ENCODE measurements around the gene ZBTB16.

The ZBTB16 gene

DNA sequence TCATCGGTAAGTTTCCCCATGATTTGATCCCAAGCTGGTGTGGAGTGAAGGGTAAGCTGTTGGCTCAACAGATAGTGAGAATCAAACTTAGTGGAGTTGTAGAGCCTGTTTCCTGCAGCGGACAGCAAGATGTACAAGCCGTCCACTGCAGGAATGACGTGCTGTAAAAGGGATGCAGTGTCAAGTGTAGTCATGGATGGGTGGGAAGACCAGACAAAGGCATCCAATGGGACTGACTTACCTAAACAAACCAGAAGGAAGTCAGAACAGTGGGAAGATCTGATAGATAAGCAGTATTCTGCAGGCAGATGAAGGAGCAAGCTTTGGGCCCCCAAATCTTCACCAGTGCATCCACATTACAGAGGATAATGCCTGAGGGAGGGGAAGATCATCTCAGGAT lies 8.8 kb downstream of the ZBTB16 start:
- DNase-seq = no peak

DNA sequence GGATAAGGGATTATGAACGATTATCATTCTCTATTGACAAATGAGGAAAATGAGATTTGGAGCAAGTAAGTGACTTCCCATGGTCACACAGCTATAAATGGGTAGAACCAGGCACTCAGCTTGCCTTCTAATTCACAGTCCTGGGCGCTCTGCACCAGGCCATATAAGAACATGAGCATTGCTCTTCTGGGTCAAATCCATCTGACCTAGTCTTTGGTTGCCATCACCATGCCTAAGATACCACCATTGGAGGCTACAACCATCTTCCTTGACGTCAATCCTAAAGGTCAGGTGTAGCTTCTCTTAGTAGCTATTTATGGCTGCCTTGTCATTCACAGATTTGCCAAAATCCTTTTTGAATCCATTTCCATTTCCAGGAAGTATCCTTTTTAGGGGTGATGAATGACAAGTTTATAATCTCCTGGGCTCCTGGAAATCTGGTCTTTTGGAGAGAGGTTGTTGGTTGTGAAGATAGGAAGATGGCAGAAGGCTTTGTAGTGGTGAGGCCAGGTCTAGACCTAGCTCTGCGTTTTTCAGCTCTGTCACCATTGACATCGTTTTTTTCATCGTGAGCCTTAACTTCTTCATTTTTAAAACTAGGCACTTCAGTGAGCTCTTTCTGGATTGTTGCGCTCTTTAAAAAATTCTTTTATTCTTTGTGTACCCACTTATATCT lies 11.1 kb downstream of the ZBTB16 start:
- no peak for DNase-seq

DNA sequence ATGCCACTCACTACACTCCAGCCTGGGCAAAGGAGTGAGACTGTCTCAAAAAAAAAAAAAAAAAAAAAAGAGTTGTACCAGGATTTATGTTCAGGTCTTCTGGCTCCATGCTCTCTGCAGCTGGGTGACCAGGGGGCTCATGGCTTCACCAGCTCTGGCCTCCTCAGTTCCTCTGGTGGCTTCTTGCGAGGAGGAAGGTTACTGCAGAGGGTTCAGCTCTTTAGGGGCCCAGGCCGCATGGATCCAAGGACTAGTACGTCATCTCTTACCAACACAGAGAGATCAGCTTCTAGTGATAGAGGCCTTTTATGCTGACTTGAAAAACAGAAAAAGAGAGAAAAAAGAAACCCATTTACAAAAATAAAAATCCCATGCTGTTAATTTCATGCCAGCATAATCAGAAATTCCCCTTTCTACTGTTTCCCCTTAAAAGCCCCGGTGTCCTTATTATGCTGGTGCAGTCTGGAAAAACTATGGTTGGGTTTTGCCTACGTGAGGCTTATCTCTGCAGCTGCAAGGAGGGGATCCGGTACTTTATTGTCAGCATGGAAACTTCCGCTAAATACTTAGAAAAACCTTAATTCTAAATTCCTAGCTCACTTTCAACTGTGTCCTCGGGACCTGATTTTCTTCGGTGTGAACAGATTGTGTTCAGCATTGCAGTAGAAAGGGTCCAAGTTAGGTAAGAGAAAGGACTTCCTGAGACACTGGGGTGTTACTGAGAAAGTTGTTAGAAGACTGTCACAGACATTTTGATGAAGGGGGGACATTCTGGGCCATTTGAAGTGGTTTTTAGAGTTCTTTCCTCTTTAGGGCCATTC lies 13.7 kb downstream of the ZBTB16 start:
- DNase-seq = no peak

DNA sequence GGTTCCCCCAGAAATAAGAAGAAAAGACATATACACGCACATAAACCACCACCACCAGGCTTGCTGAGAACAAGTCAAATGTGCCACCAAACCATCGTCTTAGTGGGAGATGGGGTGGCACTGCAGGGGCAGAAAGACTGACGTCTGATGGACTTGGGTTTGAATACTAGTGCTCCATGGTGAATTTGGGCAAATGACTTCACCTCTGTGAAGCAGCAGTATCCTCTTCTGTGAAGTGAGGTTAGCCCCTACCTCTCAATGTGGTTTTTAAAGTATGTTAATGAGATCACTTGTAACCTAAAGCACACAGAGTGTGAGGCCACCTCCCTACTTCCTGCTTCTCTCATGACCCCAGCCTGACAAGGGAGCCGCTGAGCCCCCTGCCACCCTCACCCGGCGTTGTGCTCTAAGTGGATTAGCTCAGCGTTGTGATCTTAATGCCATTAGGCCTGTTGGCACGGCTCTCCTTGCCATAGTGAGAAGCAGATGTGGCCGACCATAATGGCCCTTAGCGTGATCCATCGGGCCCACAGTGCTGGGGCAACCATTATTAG lies 14.4 kb downstream of the ZBTB16 start:
- peak; percentile 20 for DNase-seq

DNA sequence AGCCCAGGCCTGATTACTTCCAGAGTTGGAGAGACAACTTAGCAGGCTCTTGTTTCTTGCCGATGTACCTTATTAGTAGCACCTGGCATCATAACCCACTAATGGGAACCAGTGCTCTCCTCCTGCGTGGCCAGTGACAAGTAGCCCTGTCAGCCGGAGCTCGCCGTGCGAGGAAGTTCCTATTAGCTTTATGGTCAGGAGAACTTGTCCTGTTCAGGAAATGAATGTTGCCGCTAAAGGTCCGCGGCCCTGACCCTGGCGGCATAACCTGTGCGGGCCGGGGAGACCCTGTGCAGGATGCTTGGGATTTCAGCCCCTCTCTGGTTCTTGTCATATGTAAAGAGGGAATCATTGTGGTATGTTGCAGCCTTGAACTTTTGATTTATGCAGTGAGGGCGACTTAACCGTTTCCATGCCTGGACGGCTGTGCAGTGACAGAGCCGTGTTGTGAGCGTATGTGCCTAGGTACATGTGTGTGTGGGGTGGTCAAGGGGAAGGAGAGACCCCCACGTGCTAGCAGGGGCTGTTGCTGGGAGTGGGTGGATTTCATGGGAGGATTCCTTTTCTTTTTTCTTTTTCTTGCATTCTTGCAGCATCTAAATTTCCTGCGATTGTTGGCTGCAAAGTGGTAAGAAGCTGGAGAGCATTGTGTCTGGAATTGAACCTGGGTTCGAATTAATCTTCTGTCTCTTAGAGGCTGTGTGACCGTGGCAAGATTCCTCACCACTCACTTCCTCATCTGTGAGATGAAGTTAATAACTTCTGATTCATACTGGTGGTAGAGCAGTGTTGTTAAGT lies 15.2 kb downstream of the ZBTB16 start:
- no peak for DNase-seq

DNA sequence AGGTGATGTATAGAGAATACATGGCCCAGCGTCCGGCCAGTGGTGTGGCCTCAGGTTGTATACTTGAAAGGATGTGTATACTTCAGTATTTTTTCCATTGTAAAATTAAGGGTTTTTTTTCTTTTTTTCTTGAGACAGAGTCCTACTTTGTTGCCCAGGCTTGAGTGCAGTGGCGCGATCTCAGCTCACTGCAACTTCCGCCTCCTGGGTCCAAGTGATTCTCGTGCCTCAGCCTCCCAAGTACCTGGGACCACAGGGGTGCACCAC lies 15.8 kb downstream of the ZBTB16 start:
- no peak for DNase-seq

DNA sequence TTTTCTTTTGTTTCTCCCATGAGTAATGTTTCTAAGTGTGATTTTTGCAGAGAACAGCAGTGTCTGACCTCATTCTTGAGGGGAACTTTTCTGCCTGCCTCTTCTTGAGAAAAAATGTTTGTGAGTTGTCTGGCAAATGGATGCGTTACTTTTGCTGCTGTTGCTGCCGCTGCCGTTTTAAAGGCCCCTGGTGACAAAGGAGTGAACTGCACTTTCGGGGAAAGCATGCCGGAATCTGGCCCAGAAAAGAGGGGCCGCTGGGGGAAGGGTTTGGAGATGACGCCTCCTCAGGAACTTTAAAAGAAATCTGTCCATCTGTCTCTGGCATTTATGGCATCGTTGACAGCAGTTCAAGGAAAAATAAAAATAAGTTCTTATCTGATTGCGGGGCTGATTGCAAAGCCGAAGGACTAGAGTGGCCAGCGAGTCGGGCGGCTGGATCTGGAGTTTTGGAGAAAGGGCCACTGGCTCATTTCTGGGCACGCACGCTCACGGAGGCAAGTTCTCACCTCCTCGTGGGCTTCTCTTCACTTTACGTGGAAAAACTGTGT lies 16.5 kb downstream of the ZBTB16 start:
- DNase-seq = no peak

DNA sequence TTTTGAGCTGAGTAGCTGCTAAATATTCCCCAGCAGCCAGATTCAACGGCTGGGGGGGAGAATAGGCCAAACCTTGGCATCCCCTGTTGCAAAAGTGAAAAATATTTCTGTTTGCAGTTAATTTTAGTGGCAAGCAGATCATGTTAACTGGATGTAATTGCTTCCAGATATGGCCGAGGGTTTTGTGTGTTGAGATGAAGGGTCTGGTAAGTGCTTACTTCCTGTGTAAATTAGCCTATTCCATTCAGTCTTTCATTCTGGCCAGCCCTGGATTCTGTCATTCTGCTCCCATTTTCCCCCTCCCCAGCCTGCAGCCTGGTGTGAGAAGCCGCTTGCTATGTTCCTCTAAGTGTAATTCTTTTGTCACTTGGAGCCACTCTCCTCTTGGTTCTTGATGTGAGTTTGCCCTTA lies 17.4 kb downstream of the ZBTB16 start:
- peak; percentile 29 for DNase-seq

DNA sequence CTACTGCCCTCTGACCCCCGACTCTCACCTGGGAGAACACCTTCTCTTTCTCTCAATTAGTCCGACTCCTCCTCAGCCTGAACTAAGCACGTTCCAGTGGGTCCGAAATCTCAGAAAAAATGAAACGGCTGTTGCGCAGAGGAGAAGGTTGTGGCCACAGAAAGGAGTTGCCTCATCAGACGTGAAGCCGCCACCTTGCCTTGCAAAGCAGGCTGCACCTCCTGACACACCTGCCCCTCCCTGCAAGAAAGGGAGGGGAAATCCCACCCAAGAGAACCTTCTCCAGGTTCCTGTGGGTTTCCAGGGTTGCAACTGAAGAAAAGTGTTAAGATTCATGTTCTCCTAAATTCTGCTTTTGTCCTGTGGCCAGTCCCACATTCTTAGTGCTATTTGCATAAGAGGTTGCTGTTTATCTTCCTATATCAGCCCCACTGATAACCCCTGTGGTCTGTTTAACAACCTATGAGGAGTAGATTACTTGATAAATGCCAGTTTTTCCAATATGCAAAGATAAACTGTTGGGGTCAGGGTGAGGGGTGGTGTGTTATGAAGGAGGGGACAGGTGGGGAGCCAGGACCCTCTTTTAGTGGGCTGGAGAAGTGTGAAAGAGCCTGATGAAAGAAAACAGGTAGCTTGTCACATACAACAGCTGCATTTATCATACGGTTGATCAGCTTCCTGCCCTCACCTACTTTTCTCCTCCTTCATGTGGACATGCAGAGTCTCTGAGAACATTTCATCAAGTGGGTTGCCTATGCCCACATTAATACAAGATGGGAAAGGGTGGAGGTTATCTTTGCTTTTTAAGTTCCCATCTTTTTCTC lies 18.2 kb downstream of the ZBTB16 start:
- no peak for DNase-seq

DNA sequence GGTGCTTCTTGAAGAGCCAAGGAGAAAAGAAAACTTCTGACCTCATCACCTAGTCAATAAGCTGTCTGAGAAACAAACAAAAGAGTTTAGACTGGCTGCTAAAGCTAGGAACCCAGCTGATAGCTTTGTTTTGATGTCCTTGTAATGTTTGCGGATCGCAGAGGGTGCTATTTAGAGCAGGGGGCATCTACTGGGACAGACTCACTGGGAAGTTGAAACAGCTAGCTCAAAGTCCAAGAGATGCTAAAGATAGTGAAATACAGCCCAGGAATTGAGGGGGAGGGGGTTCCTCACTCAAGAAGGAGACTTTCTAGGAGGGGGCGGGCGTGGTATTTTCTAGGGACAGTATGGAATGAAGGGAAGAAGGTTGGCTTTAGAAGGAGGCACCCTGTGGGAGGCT lies 18.9 kb downstream of the ZBTB16 start:
- DNase-seq = no peak

DNA sequence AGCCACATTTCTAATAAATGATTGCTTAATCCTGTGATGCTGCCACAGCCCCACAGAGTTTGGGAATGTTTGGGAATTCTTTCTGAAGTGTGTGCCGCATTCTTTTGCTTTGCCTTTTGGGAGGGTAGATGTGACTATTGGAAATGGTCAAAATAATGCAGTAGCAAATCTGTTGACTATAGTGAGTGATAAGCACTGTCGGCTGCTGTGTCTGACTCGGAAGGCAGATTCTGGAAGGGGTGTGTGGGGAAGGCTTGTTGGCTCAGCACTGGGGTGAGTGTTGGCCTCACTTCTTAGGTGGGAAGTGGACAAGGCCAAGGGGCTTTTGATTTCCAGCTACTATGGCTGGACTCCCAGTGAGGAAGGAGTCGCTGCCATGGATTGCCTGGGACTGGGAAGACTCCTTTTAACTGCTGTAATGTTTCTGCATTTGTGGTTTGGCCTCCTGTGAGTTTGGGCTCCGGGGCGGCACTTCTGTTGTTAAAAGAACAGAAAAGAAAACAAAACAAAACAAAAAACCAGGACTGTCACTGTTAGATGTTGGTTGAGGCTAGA lies 20.1 kb downstream of the ZBTB16 start:
- no peak for DNase-seq

DNA sequence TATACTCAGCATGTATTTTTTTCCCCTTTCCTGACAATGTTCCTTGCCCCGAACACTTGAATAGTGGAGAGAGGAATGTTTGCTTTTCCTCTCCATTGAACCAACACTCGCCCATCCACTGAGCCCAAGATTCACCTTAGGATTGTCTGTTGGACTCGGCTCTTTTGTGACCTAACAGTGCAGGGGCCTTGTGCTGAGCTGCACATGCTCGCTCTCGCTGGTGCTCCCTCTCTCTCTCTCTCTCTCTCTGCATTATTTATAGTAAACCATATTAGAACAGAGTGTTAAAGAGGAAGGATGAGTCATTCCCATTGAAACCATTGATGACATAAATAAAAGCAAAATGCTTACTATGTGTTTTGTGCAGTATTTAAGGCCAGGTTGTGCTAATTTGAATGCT lies 20.7 kb downstream of the ZBTB16 start:
- DNase-seq = no peak

DNA sequence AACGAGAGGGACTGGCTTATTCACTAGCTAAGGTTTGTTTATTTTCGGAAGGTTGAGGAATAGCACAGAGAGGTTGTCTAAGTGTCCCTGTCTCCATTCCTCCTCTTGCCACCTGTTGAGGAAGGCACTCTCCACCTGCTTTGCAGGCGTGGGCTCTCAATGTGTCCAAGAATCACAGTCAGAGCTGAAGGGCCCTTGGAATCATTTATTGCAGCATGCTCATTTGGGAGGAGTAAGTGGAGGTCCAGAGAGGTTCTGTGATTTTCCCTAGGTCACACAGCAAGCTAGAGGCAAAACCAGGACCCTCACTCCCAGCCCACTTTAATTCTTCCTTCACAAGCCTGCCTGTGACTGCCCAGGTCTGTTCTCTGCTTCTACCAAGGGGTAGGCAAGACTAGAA lies 21.3 kb downstream of the ZBTB16 start:
- no peak for DNase-seq

DNA sequence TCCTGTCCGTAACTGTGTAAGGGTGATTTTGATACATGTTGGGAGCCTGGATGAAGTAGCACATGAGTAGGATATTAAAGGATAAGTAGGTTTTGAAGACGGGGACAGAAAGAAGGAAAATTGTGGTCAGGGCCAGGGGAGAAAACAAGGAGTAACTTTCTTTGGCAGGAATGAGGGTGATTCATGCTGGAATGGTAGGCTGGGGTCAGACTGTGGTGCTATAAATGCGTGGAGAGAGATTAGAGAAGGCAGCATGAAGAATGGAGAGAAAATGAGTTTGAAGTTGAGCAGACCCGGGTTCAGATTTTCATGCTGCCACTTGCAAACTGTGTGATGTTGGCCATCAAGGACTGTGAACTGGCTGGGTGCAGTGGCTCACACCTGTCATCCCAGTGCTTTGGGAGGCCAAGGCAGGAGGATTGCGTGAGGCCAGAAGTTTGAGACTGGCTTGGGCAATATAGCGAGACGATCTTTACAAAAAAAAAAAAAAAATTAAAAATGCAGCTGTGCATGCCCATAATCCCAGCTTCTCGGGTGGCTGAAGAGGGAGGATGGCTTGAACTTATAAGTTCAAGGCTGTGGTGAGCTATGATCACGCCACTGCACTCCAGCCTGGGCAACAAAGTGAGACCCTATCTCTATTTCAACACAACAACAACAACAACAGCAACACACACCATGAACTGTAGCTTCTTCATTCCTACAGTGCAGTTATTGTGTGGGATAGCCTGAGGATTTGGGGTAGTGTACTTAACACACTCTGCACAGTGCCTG lies 22.3 kb downstream of the ZBTB16 start:
- DNase-seq = no peak

DNA sequence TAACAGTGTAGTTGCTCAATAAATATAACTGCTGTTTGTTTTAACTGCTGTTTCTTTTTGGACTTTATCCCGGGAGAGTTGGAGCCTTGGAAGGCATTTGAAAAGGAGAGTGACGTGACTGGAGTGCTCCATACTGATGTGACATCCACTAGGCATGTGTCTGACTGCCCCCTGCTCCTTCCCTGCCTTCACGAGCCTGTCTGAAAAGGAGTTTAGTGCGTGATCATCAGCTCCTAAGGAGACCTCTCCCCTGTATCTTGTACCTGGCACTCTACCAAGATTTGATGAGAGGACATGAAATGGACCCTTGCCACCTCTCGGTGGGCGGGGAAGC lies 22.9 kb downstream of the ZBTB16 start:
- DNase-seq = no peak

DNA sequence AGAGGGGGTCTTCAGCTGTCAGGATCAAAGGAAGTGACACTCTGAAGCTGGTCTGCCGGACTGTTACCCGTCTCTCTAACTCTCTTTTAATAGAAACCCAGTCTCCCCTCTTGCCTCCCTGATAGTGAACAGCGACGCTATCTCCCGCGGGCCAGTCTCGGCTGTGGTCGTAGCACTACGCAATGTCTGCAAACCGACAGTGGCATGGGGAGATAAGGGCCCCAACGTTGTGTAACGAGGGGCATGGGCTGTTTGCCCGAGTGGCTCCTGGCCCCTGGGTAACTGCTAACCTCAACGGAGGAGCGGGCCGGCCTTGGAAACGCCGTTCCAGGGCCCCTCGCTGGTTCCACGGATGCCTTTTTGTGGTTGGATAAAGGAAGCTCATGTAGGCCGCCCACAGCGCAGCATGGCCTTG lies 23.3 kb downstream of the ZBTB16 start:
- DNase-seq = no peak

DNA sequence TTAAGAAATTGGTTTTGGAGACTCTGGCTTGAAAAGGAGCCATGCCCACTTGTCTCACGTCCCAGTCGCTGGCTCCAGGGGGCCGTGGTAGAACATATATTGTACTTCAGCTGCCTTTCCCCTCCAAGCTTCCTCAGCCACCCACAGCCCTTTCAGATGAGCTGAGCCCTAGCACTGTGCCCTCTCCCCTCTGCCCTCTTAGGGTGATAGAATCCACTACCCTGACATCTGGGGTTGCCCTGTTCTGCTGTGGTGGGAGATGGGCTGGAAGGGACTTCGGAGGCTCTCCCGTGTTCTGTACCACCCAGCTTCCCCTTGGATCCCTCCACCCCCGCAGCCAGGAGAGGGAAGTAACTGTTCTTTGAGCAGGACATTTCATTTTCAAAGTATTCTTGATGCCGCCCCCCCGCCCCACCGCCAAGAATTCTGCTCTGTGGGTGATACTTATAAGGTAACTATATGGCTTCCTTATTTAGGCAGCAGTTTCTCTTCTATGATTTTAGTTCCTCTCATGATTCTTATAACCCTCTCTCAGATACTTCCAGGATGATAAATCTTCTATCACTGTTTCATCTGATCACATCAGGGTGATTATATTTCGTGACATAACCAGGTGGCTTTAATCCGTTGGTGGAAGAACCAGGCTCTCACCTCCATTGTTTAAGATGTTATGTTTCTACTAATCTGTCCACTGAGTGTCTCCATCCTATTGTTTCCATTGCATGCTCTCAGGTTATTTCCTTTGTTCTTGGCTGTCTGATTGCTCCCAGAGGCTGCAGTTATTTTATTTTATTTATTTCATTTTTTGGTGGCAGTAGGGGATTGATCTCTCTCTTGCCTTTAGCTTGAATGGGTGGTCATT lies 24.1 kb downstream of the ZBTB16 start:
- DNase-seq = no peak

DNA sequence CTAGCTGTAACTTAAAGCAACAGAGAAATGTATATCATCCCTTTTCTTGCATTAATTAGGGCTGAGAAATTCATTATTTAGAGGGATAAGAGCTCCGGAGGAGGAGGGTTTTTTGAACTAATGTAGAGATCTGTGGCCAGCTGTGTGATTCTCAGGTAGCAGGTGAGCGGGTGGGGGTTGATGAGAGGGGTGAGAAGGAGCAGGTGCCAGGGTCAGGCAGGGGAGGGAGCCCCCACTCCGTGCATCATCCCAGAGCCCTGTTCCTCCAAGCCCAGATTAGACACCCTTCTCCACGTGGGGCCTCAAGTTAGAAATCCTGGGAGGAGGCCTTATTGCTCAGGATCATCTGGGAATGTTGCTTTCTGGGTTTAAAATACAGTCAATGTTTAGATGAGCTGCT lies 24.9 kb downstream of the ZBTB16 start:
- no peak for DNase-seq

DNA sequence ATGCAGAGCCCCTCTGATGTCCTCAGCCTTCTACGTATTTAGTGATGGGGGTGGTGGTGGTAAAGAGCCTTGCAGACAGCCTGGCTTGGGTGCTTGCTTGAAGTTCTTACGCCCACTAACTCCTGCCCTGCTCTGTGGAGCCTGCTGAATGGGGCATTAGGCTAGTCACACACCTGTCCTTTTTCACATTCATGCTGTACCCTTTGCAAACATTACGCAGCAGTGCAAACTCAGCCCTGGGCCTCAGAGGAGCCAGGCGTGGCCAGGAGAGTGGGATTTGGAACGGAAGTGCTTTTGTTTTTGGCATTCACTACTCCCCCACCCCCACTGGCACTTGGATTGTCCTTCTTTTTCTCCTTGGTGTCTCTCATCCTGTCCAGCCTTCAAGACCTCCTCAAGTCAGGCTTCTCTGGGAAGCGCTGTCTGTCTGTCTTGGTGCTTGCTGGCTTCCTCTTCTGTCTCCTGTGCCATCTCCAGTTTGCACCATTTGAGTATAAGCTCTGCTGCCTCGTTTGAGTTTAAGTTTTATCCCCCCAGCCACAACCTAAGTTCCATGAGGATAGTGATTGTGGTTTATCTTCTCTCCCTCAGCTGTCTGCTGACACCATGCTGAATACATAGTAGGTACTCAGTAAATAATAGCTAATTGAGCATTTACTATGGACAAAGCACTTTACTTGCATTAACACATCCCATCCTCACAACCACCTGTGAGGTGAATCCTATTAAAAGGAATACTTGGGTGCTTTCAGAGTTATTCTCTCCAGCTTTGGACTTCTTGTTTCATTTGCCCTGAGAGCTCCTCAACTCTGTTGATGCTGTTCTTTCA lies 26.7 kb downstream of the ZBTB16 start:
- DNase-seq = no peak

DNA sequence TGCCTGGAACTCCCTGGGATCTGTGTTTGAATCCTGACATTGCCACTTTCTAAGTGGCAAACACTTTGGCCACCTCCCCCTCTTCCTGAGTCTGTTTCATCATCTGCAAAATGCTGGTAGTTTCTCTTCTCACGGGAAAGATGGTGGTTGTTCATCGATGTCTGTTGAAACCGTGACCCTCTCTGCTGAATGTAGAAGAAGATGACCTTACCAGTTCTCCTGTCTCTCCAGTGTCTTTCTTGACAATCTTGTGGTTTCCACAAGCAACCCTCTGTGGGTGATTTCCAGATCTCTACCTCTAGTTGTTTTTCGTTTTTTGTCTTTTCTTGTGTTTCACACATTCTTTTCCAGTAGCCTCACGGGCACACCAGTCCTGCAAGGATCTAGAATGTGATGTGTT lies 27.5 kb downstream of the ZBTB16 start:
- no peak for DNase-seq
